Upper lobe of left lung (tissue), 6 donors: Measurements from ENCODE around the gene ADIG. TPM values are rescaled to one million over a fixed set of nuclear protein-coding genes. Genes with fewer than 3 reads are reported as not detected.

ENCODE experiments used
- ATAC-seq, 2 donors: fragments of 200-7000 bp; cut with Tn5 transposase; one replicate each; pipeline ENCODE4 v1.9.1; 2022; ENCODE audit warnings: mild to moderate bottlenecking in 2 of 2, moderate library complexity in 2 of 2; ENCODE audit not compliant: low FRiP score in 2 of 2
- DNase-seq, 2 donors: peaks; one replicate each; pipeline ENCODE4 v3.0.0-alpha.2; 2019 to 2020
- H3K27ac ChIP-seq, 4 donors: fragments of 200-600 bp; sonication (generic); one replicate each; pipeline ENCODE4 v1.5.1; 2016 to 2019
- H3K27me3 ChIP-seq, 4 donors: fragments of 200-600 bp; sonication (generic); one replicate each; pipeline ENCODE4 v1.5.1; 2017 to 2019
- H3K36me3 ChIP-seq, 4 donors: fragments of 200-600 bp; sonication (generic); one replicate each; pipeline ENCODE4 v1.5.1; 2016 to 2019
- H3K4me1 ChIP-seq, 4 donors: fragments of 200-600 bp; sonication (generic); one replicate each; pipeline ENCODE4 v1.5.1; 2018 to 2019
- H3K4me3 ChIP-seq, 4 donors: fragments of 200-600 bp; sonication (generic); one replicate each; pipeline ENCODE4 v1.5.1; 2017 to 2019; ENCODE audit warnings: mild to moderate bottlenecking in 2 of 4, moderate library complexity in 1 of 4
- H3K9me3 ChIP-seq, 4 donors: fragments of 200-600 bp; sonication (generic); one replicate each; pipeline ENCODE4 v1.5.1; 2018 to 2019
- CTCF ChIP-seq, 6 experiments: fragments of 450-650 bp in 4 of 6; fragments of 200-600 bp in 2 of 6; sonication (generic) in 2 of 6; IDR thresholded peaks; one replicate each; pipeline ENCODE4 v1.5.1; 2016 to 2019; ENCODE audit warnings: antibody characterized with exemption in 6 of 6
- EP300 ChIP-seq, 4 donors: sonication (generic); formaldehyde crosslinking; IDR thresholded peaks; one replicate each; pipeline ENCODE4 v1.5.1; 2017; ENCODE audit warnings: antibody characterized with exemption in 4 of 4, control low read depth in 2 of 4
- POLR2A ChIP-seq, 4 donors: fragments of 450-650 bp; IDR thresholded peaks; one replicate each; pipeline ENCODE4 v1.5.1; 2016 to 2017; ENCODE audit warnings: antibody characterized with exemption in 4 of 4, mild to moderate bottlenecking in 2 of 4
- POLR2AphosphoS5 ChIP-seq, 2 donors: sonication (generic); formaldehyde crosslinking; IDR thresholded peaks; one replicate each; pipeline ENCODE4 v1.5.1; 2017; ENCODE audit warnings: antibody characterized with exemption in 2 of 2
- WGBS, 2 donors: methylation state at CpG; one replicate each; pipeline ENCODE4 v1.1.5; 2017 to 2018; 5-methylcytosine and 5-hydroxymethylcytosine counted together
- total RNA-seq, 6 donors: library from RNA; depleted of rRNA in 4 of 6; stranded (reverse); fragments of >200 nt in 4 of 6; gene quantifications; one replicate each; pipeline versions ENCODE4 v1.1.0 to v1.2.1, GENCODE V29; 2016 to 2021
- donor health status: DM: no; HTN: no; CAD: no; lungs with moderate emphysema.
- donor health status: DM: no; HTN: yes; CAD: no; lungs with severe emphysema.

Gene ADIG
- total RNA-seq, 6 donors from 2014 or later, result 0.29 TPM; not detected in 5

- Histone ChIP-seq H3K9me3 (no peaks in the 10 kb centered on the region), H3K36me3 (no peaks in the 10 kb centered on the region), H3K4me1 (peaks cover 0 to 6% (median 0%) of the 10 kb centered on the region in 4 donors), H3K27ac (no peak overlapping the region), H3K4me3 (no peak overlapping the region), H3K27me3 (peaks cover 0 to under 1% (median 0%) of the 10 kb centered on the region in 4 donors)
- TF ChIP-seq POLR2AphosphoS5 (IDR thresholded peaks at IDR 0.05) (no peak), POLR2A (IDR thresholded peaks at IDR 0.05) (no peak), CTCF (IDR thresholded peaks at IDR 0.05) (no peak), EP300 (IDR thresholded peaks at IDR 0.05) (no peak)
- 41 to 48% methylated on average over 12 of the region's 12 CpGs for WGBS, 2 donors
- DNase-seq (no peak), ATAC-seq (no peak)
Observed at GRCh38 chr20:38607351-38607750, 26.4 kb downstream of the ADIG start.

- Histone ChIP-seq H3K27ac (no peak overlapping the region), H3K4me1 (peaks cover 0 to 8% (median 0%) of the 10 kb centered on the region in 4 donors), H3K36me3 (no peaks in the 10 kb centered on the region), H3K9me3 (no peaks in the 10 kb centered on the region), H3K4me3 (no peak overlapping the region), H3K27me3 (no peaks in the 10 kb centered on the region)
- DNase-seq (peak in 1 of 2 donors; percentile 28), ATAC-seq (no peak)
- no peak for TF ChIP-seq CTCF (IDR thresholded peaks at IDR 0.05)
- no peak for TF ChIP-seq POLR2A (IDR thresholded peaks at IDR 0.05)
- TF ChIP-seq POLR2AphosphoS5 (IDR thresholded peaks at IDR 0.05), result no peak
- no peak for TF ChIP-seq EP300 (IDR thresholded peaks at IDR 0.05)
- 59 to 63% methylated on average over 4 of the region's 4 CpGs for WGBS, 2 donors
Observed at GRCh38 chr20:38608188-38608587, 27.2 kb downstream of the ADIG start.

GRCh38 chr20:38609815-38610214 lies 28.8 kb downstream of the ADIG start:
- Histone ChIP-seq H3K36me3 (no peaks in the 10 kb centered on the region), H3K27me3 (no peaks in the 10 kb centered on the region), H3K4me1 (peaks cover 0 to 9% (median 0%) of the 10 kb centered on the region in 4 donors), H3K9me3 (no peaks in the 10 kb centered on the region), H3K27ac (no peak overlapping the region), H3K4me3 (no peak overlapping the region)
- ATAC-seq, result no peak
- 91 to 92% methylated on average over 3 to 4 of the region's 4 CpGs for WGBS, 2 donors
- TF ChIP-seq POLR2A (IDR thresholded peaks at IDR 0.05), result no peak
- DNase-seq, result no peak

DNA sequence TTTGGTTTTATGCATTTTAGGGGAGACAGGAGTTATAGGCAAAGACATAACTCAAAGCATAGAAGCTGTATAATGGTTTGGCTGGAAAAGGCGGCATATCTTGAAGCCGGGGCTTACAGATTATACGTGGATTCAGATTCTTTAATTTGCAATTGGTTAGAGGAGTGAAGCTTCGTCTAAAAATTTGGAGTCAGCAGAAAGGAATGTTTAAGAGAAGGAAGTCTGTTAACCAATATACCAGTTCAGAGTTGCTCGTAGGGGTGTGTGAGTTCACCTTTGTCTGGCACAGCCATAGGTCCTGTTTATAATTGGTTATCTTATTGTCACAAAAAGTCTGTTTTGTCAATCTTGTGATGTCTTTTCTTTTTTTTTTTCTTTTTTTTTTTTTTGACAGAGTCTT lies 29.5 kb downstream of the ADIG start:
- WGBS, 2 donors, result 78 to 79% methylated on average over 5 of the region's 5 CpGs
- Histone ChIP-seq H3K9me3 (no peaks in the 10 kb centered on the region), H3K36me3 (no peaks in the 10 kb centered on the region), H3K27me3 (no peaks in the 10 kb centered on the region), H3K4me1 (peaks cover 0 to 9% (median 0%) of the 10 kb centered on the region in 4 donors), H3K27ac (no peak overlapping the region), H3K4me3 (no peak overlapping the region)
- TF ChIP-seq POLR2A (IDR thresholded peaks at IDR 0.05) (no peak), EP300 (IDR thresholded peaks at IDR 0.05) (no peak), POLR2AphosphoS5 (IDR thresholded peaks at IDR 0.05) (no peak), CTCF (IDR thresholded peaks at IDR 0.05) (no peak)
- no peak for DNase-seq
- ATAC-seq, result no peak

- ATAC-seq, result no peak
- WGBS, 2 donors, result 58 to 69% methylated on average over 5 of the region's 5 CpGs
- Histone ChIP-seq H3K4me3 (no peak overlapping the region), H3K27ac (no peak overlapping the region), H3K27me3 (no peaks in the 10 kb centered on the region), H3K4me1 (peaks cover 0 to 9% (median 0%) of the 10 kb centered on the region in 4 donors), H3K9me3 (no peaks in the 10 kb centered on the region), H3K36me3 (no peaks in the 10 kb centered on the region)
- no peak for DNase-seq
- no peak for TF ChIP-seq POLR2AphosphoS5 (IDR thresholded peaks at IDR 0.05)
- TF ChIP-seq POLR2A (IDR thresholded peaks at IDR 0.05), result no peak
- TF ChIP-seq CTCF (IDR thresholded peaks at IDR 0.05), result no peak
- TF ChIP-seq EP300 (IDR thresholded peaks at IDR 0.05), result no peak
Observed at GRCh38 chr20:38612751-38613515, 31.9 kb downstream of the ADIG start.
